Measurements from ENCODE around the gene POLE2.
"Not testable (repeated sequence)": the region's sequence is repeated elsewhere in the genome, so short reads cannot be mapped to it uniquely, and the experiment has no call there.

Gene POLE2

DNA sequence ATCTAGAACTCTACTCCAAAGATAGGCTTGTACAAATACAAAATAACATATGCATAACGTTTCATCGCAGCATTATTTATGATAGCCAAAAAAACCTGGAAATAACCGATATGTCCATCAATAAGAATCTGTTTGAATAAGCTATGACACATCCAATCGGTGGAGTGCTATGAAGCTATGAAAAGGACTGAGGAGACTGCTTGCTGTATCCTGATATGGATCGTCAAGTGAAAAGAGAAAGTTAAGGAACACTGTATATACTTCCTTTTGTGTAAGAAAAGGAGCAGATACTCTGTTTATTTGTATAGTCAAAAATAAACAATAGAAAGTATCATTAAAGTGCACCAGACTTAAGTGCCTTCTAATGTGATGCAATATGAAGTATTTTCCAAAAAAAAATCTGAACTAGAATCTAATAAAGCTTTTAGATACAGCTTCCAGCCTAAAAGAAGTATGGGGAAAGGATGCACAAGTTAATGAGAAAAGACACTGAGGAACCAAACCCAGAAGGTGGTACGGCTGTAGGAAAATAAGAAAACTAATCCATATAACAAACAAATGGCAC, 4.3 kb upstream of the POLE2 start:
- peak overlapping the region; percentile 67 for H3K4me3 ChIP-seq (ENCODE audit: low read length)
- TF ChIP-seq ZNF274 (IDR thresholded peaks at IDR 0.05; ENCODE audit: low read depth, low read length) = no peak

DNA sequence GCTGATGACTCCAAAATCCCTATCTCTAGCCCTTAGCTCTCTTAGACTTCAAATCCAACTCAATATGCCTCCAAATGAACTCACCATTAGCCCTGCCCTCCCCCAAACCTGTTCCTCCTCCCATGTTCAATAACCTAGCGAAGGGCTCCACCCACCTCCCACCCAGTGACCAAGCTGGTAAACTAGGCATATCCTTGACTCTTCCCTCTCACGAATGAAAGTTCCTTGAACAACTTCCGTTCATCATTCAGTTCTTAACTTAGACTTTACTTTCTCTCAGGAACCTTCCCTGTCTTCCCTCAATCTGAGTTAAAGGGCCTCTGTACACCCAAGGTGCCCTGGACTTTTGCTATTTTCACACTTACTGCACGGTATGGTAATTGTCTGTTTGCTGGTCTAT, 3.0 kb upstream of the POLE2 start:
- no peak overlapping the region for H3K4me3 ChIP-seq (ENCODE audit: low read length)
- no peak for TF ChIP-seq ZNF274 (IDR thresholded peaks at IDR 0.05; ENCODE audit: low read depth, low read length)

DNA sequence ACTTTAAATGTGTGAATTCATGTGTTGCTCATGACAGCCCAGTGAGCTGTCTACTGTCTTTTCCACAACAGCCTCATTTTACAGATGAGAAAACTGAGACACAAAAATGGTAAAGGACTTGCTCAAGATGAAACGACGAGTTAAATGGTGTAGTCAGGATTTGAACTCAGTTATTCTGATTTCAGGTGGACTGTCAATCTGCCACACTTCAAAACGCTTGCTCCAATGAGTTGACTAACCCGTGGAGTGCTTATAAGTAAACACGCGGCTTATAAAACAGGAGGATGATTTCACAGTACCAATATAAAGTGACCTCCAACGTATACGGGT, 652 bp upstream of the POLE2 start:
- no peak for TF ChIP-seq ZNF274 (IDR thresholded peaks at IDR 0.05; ENCODE audit: low read depth, low read length)
- H3K4me3 ChIP-seq (ENCODE audit: low read length) = no peak overlapping the region; the same call in 1 of the 2 replicates

DNA sequence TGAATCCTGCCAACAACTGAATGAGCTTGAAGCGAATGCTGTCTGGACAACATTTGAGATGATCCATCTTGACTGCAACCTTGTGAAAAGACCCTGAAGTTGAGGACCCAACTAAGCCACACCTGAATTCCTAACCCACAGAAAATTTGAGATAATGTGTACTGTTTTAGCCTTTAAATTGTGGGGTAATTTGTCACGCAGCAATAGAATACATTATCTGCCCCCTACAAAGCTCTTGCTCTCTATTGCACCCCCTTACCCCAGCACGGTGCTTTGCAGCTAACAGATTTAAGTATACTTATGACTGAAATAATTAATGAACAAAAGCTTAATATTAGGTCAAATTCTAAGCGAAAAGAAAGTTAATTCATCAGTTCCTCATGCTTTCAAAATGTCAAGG, 1.6 kb downstream of the POLE2 start:
- no peak for TF ChIP-seq ZNF274 (IDR thresholded peaks at IDR 0.05; ENCODE audit: low read depth, low read length)
- H3K4me3 ChIP-seq (ENCODE audit: low read length) = no peak overlapping the region

DNA sequence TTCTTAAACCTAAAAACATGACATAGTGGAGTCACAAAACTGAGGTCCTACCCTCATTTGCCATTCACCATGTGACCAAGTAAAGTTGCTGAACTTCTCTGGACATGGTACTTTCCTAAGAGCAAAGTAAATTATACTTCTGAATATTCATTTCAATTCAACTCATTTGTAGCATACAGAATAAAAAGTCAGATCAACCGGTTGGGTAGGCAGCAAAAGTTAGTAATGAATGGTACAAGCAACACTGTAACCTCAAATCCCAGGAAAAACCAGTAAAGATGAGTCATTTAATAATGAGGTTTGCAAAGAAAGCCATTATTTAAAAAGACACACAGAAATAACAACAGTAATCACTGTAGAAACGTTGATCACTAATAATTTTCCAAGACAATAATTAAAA, 8.7 kb downstream of the POLE2 start:
- no peak for TF ChIP-seq ZNF274 (IDR thresholded peaks at IDR 0.05; ENCODE audit: low read depth, low read length)
- H3K4me3 ChIP-seq (ENCODE audit: low read length) = no peak overlapping the region

DNA sequence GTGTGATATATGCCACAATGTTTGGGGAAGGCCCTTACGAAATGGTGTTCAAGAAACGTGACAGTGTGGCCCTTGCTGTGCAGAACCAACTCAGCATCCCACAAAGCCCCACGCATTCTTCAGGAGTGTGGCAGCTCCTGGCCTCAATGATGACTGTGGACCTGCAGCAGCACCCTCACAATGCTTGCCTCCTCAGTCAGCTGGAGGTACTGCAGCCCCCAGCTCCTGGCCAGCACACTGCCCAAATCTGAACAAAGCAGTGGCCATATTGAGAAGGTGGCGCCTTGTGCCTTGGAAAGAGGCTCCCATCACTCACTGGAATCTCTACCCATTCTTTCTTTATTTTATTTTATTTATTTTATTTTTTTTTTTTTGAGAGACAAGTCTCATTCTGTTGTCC, 10.4 kb downstream of the POLE2 start:
- H3K4me3 ChIP-seq (ENCODE audit: low read length) = no peak overlapping the region
- no peak for TF ChIP-seq ZNF274 (IDR thresholded peaks at IDR 0.05; ENCODE audit: low read depth, low read length)

DNA sequence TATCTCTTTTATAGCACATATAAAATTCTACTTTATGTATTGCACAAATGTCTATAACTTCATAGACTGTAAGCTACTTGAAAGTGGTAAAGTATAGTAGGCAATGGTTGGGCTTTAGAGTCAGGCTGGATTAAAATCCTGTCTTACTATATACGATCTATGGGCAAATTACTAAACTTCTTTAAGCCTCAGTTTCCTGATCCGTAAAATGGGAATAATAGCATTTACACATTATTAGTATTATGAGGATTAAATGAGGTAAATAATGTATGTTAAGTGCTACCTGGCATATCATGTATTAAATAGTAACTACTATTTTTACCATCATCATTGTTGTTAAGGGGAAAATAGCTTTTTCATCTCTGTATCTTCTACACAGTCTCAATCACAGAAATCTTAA, 14.4 kb downstream of the POLE2 start:
- H3K4me3 ChIP-seq (ENCODE audit: low read length) = no peak overlapping the region
- TF ChIP-seq ZNF274 (IDR thresholded peaks at IDR 0.05; ENCODE audit: low read depth, low read length) = no peak

DNA sequence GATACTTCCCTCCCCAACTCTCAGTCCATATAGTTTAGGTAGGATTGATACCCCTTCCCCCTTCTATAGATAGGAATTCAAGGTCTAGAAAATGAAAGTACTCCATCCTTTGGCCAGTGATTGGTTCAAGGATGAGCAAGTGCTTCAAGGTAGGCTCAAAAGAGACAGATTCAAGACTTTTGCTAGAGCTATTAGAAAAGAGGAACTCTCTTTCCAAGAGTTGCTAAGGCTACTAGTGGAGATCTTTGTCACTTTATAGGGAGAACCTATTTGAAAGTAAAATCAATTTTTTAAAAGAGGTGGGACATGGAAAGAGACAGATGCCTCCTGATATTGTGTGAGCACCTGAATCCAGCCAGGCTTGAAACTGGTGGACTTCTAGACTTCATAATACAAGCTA, 17.5 kb downstream of the POLE2 start:
- H3K4me3 ChIP-seq (ENCODE audit: low read length) = no peak overlapping the region
- TF ChIP-seq ZNF274 (IDR thresholded peaks at IDR 0.05; ENCODE audit: low read depth, low read length) = no peak

DNA sequence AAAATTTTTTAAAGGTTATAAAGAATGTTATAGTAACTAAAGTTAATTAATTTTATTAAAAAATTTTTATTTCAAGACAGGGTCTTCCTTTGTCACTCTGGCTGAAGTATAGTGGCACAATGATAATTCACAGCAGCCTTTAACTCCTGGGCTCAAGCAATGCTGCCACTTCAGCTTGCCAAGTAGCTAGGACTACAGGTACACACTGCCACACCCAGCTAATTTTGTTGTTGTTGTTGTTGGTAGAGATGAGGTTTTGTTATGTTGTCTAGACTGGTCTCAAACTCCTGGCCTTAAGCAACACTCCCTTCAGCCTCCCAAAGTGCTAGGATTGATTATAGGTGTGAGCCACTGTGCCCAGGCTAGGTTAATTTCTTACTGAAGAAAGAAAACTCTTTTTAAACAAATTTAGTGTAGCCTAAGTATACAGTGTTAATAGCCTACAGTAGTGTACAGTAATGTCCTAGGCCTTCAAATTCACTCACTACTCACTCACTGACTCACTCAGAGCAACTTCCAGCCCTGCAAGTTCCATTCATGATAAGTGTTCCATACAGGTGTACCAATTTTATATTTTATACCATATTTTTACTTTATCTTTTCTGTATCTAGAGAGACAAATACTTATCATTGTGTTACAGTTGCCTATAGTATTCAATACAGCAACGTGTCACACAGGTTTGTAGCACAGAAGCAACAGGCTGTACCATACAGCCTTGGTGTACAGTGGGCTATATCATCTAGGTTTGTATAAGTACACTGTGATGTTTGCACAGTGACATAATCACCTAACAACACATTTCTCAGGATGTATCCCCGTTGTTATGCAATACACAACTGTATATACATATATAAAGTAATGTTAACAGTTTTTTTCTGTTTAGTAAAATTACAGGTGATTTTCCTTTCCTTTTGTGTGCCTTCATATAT, 28.2 kb downstream of the POLE2 start:
- no peak for TF ChIP-seq ZNF274 (IDR thresholded peaks at IDR 0.05; ENCODE audit: low read depth, low read length)
- H3K4me3 ChIP-seq (ENCODE audit: low read length) = no peak overlapping the region

DNA sequence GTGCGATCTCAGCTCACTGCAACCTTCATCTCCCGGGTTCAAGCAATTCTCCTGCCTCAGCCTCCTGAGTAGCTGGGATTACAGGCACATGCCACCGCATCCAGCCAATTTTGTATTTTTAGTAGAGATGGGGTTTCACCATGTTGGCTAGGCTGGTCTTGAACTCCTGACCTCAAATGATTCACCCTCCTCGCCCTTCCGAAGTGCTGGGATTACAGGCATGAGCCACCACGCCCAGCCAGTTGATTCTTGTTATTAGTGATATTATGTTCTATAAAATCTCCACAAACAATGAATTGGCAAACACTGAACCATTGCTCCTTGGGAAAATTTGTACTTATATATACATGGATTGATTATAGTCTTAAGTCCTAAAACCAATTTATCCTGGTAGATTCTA, 30.5 kb downstream of the POLE2 start:
- H3K4me3 ChIP-seq (ENCODE audit: low read length) = not testable (repeated sequence)

DNA sequence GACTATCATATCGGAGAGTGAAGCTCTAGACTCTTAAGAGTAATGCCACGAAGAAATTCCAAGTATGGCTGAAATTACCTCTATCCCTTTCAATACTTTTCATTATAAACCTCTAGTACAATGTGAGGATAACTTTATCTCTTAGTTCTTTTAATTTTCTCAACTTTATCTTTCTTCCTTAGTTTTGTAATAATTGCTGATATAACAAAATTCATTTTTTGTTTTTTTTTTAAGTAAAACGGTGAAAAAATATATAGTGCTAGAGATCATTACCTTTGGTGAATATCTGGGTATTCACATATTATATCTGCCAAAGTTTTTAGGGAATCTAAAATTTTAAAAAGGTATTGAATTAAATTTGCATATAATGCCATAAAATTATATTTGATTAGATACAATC, 33.5 kb downstream of the POLE2 start:
- TF ChIP-seq ZNF274 (IDR thresholded peaks at IDR 0.05; ENCODE audit: low read depth, low read length) = no peak
- H3K4me3 ChIP-seq (ENCODE audit: low read length) = no peak overlapping the region

DNA sequence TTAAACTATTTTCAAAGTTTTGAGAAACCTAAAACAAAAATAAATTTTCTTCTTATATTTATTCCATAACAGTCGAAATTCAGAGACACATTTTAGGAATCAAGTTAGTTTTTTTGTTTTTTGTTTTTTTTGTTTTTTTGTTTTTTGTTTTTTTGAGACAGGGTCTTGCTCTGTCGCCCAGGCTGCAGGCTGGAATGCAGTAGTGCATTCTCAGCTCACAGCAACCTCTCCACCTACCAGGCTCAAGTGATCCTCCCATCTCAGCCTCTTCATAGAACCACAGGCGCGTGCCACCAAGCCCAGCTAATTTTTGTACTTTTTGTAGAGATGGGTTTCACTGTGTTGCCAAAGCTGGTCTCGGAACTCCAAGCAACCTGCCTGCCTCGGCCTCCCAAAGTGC, 34.5 kb downstream of the POLE2 start:
- TF ChIP-seq ZNF274 (IDR thresholded peaks at IDR 0.05; ENCODE audit: low read depth, low read length) = no peak
- H3K4me3 ChIP-seq (ENCODE audit: low read length) = no peak overlapping the region

DNA sequence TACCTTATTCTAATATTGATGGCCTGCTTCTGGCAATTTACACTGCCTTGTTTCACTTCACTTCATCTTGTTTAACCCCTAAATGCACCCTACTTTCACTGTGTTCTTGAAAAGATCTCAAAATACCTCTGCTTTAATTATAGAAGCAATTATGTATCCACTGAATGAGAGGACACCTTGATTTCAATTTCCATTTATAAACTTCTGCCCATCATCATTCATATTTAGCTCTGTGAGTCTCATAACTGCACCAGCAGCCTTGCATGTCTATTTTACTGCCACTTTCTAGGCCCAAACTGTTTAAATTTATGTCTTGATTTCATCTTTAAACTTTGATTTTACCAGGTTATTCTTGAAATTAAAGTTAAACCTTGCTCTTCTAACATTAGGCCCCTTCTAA, 45.9 kb downstream of the POLE2 start:
- TF ChIP-seq ZNF274 (IDR thresholded peaks at IDR 0.05; ENCODE audit: low read depth, low read length) = no peak
- peak overlapping the region; percentile 20; the same call in 1 of the 2 replicates for H3K4me3 ChIP-seq (ENCODE audit: low read length)

DNA sequence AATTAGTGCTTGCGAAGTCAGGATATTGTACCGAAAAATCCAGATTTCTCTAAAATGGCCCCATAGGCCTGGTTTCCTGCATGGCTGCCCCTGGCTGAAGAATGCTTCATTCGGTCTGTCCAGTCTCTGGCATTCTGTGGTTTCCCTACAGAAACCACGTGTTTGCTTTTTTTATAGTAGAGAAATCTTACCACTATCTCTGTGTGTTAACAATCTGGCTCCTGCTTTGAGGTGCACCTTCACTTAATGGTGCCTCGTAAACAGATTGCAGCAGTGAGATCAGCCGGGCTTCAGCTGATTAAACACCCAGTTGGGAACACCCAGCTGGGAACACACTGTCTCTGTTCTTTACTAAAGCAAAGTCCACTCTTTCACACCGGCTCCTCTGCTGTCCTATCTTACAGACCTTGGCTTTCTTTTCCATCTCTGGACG, 46.3 kb downstream of the POLE2 start:
- H3K4me3 ChIP-seq (ENCODE audit: low read length) = peak overlapping the region; percentile 20; the same call in 1 of the 2 replicates
- TF ChIP-seq ZNF274 (IDR thresholded peaks at IDR 0.05; ENCODE audit: low read depth, low read length) = no peak
